Thyroid gland (tissue), 4 donors: ENCODE measurements around the gene C11orf91. TPM values are rescaled to one million over a fixed set of nuclear protein-coding genes. Genes with fewer than 3 reads are reported as not detected.
"Not testable (repeated sequence)": the region's sequence is repeated elsewhere in the genome, so short reads cannot be mapped to it uniquely, and the experiment has no call there.

ENCODE experiments used
- DNase-seq, 2 donors: peaks; one replicate each; pipeline ENCODE4 v3.0.0-alpha.2; 2019
- H3K27ac ChIP-seq, 3 donors: fragments of 200-600 bp; sonication (generic); 1 replicate in 2 of 3; 2 replicates in 1 of 3; pipeline ENCODE4 v1.5.1; 2016 to 2019; ENCODE audit warnings: mild to moderate bottlenecking in 1 of 3, moderate library complexity in 1 of 3
- H3K27me3 ChIP-seq: fragments of 200-600 bp; sonication (generic); one replicate; pipeline ENCODE4 v1.5.1; 2019
- H3K36me3 ChIP-seq, 2 donors: fragments of 200-600 bp; sonication (generic); one replicate each; pipeline ENCODE4 v1.5.1; 2016 to 2019
- H3K4me1 ChIP-seq, 2 donors: fragments of 200-600 bp; sonication (generic); one replicate each; pipeline ENCODE4 v1.5.1; 2017 to 2019
- H3K4me3 ChIP-seq, 3 donors: fragments of 200-600 bp; sonication (generic); replicated peaks in 1 of 3; 1 replicate in 2 of 3; 2 replicates in 1 of 3; pipeline ENCODE4 v1.5.1; 2016; ENCODE audit warnings: mild to moderate bottlenecking in 1 of 3
- H3K9me3 ChIP-seq: fragments of 200-600 bp; sonication (generic); one replicate; pipeline ENCODE4 v1.5.1; 2017
- POLR2A ChIP-seq, 2 donors: fragments of 450-650 bp; IDR thresholded peaks; one replicate each; pipeline ENCODE4 v1.6.1; 2017; ENCODE audit warnings: antibody characterized with exemption in 2 of 2, mild to moderate bottlenecking in 2 of 2, moderate library complexity in 1 of 2
- WGBS, 2 donors: methylation state at CpG; one replicate each; pipeline ENCODE4 v1.1.5; 2017; 5-methylcytosine and 5-hydroxymethylcytosine counted together
- intact Hi-C: fragments of 100-400 bp; cut with DNase I; formaldehyde crosslinking; loops from one replicate; pipeline ENCODE4 v1.15.1; 2023
- total RNA-seq, 4 donors: library from RNA; depleted of rRNA; stranded (reverse); fragments of >200 nt; gene quantifications; one replicate each; pipeline ENCODE4 v1.2.3, GENCODE V29; 2016
- TF ChIP-seq, protein P1 (sequence below), 6 experiments: fragments of 200-600 bp in 3 of 6; fragments of 450-650 bp in 3 of 6; sonication (generic) in 3 of 6; IDR thresholded peaks; one replicate each; pipeline ENCODE4 v1.5.1; 2016 to 2019; ENCODE audit warnings: antibody characterized with exemption in 6 of 6, mild to moderate bottlenecking in 2 of 6, inconsistent platforms in 1 of 6, moderate library complexity in 1 of 6

The C11orf91 gene
- total RNA-seq, 4 donors from 2014 or later, result not detected

GRCh38 chr11:33664166-33664565, 36.5 kb downstream of the C11orf91 start:
- no peaks in the 10 kb centered on the region for H3K27me3 ChIP-seq
- no peak overlapping the region for H3K27ac ChIP-seq
- H3K9me3 ChIP-seq, result no peaks in the 10 kb centered on the region
- 94 to 96% methylated on average over 6 of the region's 6 CpGs for WGBS, 2 donors
- TF ChIP-seq, protein P1, sequence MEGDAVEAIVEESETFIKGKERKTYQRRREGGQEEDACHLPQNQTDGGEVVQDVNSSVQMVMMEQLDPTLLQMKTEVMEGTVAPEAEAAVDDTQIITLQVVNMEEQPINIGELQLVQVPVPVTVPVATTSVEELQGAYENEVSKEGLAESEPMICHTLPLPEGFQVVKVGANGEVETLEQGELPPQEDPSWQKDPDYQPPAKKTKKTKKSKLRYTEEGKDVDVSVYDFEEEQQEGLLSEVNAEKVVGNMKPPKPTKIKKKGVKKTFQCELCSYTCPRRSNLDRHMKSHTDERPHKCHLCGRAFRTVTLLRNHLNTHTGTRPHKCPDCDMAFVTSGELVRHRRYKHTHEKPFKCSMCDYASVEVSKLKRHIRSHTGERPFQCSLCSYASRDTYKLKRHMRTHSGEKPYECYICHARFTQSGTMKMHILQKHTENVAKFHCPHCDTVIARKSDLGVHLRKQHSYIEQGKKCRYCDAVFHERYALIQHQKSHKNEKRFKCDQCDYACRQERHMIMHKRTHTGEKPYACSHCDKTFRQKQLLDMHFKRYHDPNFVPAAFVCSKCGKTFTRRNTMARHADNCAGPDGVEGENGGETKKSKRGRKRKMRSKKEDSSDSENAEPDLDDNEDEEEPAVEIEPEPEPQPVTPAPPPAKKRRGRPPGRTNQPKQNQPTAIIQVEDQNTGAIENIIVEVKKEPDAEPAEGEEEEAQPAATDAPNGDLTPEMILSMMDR (IDR thresholded peaks at IDR 0.05), result no peak
- no peak for TF ChIP-seq POLR2A (IDR thresholded peaks at IDR 0.05)
- no peak for DNase-seq
- peaks cover 3 to 22% of the 10 kb centered on the region in 2 donors for H3K4me1 ChIP-seq
- no peaks in the 10 kb centered on the region for H3K36me3 ChIP-seq
- intact Hi-C loops, result no loop called here
- no peak overlapping the region for H3K4me3 ChIP-seq

GRCh38 chr11:33663121-33663520, 37.5 kb downstream of the C11orf91 start:
- intact Hi-C loops, result no loop called here
- H3K4me3 ChIP-seq, result no peak overlapping the region
- no peaks in the 10 kb centered on the region for H3K9me3 ChIP-seq

GRCh38 chr11:33661526-33661925, 39.1 kb downstream of the C11orf91 start:
- Histone ChIP-seq H3K4me1 (peaks cover 22 to 37% of the 10 kb centered on the region in 2 donors), H3K27ac (peak overlapping the region; percentile 55 to 85 (median 67))
- H3K9me3 ChIP-seq, intact Hi-C loops, H3K36me3 ChIP-seq, H3K4me3 ChIP-seq, H3K27me3 ChIP-seq: not testable (repeated sequence)
- 35 to 47% methylated on average over 7 of the region's 7 CpGs for WGBS, 2 donors
- DNase-seq, result peak; percentile 85 to 86

More at GRCh38 chr11:33663121-33663520, 37.5 kb downstream of the C11orf91 start:
- H3K4me1 ChIP-seq, result peaks cover 6 to 22% of the 10 kb centered on the region in 2 donors
- DNase-seq, result no peak
- no peak for TF ChIP-seq POLR2A (IDR thresholded peaks at IDR 0.05)
- TF ChIP-seq, protein P1 (IDR thresholded peaks at IDR 0.05), result no peak
- no peaks in the 10 kb centered on the region for H3K36me3 ChIP-seq
- no peak overlapping the region for H3K27ac ChIP-seq
- H3K27me3 ChIP-seq, result no peaks in the 10 kb centered on the region

GRCh38 chr11:33660962-33661361, 39.7 kb downstream of the C11orf91 start:
- TF ChIP-seq, protein P1 (IDR thresholded peaks at IDR 0.05), result no peak
- TF ChIP-seq POLR2A (IDR thresholded peaks at IDR 0.05), result no peak
- no peaks in the 10 kb centered on the region for H3K9me3 ChIP-seq
- 93 to 97% methylated on average over 4 of the region's 4 CpGs for WGBS, 2 donors
- peak overlapping the region; percentile 55 to 85 (median 67) for H3K27ac ChIP-seq
- no peaks in the 10 kb centered on the region for H3K36me3 ChIP-seq
- no peak for DNase-seq
- no peak overlapping the region for H3K4me3 ChIP-seq
- H3K4me1 ChIP-seq, result peaks cover 24 to 40% of the 10 kb centered on the region in 2 donors
- H3K27me3 ChIP-seq, result no peaks in the 10 kb centered on the region
- intact Hi-C loops, result no loop called here

DNA sequence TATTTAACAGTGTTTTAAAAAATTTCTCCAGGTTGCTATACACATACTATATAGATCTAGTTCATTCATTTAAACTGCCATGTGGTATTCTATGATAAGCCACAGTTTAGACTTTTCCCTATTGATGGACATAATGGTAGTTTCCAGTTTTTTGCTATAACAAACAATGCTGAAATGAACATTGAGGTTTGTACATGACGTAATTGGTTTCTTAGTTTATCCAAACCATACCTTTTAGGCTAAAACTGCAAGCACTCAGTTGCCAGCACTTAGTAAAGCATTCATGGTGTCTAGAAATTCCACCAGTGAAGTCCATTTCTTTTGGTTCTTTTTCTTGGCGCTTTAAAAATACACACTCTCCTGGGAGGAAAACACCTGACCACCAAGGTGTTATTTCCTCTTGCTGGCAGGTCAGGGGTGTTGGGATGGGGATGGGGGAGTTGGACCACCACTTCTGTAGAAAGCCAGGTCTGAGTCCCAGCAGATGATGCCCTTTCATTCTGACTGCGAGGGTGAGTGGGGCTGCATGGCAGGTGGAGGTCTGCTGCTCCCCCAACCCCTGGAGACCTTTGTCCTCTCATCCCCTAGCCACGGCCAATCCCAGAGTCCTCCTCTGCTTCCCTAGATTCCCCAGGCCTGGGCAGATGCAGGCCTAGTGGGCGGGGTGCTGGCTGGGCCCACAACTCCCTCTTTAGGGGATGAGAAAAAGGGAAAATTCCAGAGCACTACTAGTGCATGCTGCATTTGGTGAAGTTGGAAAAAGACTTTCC, 41.1 kb downstream of the C11orf91 start:
- intact Hi-C loops, result no loop called here
- TF ChIP-seq POLR2A (IDR thresholded peaks at IDR 0.05), result no peak
- TF ChIP-seq, protein P1 (IDR thresholded peaks at IDR 0.05), result no peak
- no peak for DNase-seq
- WGBS, 2 donors, result 88 to 94% methylated on average over 5 of the region's 5 CpGs
- Histone ChIP-seq H3K9me3 (no peaks in the 10 kb centered on the region), H3K4me3 (no peak overlapping the region), H3K27me3 (no peaks in the 10 kb centered on the region), H3K4me1 (peaks cover 36 to 50% of the 10 kb centered on the region in 2 donors), H3K27ac (no peak overlapping the region), H3K36me3 (no peaks in the 10 kb centered on the region)
